Measurements from ENCODE around the gene SH3GL1.
A peak's percentile ranks its signal among the peaks of the same experiment; 100 is the strongest.

Gene SH3GL1

DNA sequence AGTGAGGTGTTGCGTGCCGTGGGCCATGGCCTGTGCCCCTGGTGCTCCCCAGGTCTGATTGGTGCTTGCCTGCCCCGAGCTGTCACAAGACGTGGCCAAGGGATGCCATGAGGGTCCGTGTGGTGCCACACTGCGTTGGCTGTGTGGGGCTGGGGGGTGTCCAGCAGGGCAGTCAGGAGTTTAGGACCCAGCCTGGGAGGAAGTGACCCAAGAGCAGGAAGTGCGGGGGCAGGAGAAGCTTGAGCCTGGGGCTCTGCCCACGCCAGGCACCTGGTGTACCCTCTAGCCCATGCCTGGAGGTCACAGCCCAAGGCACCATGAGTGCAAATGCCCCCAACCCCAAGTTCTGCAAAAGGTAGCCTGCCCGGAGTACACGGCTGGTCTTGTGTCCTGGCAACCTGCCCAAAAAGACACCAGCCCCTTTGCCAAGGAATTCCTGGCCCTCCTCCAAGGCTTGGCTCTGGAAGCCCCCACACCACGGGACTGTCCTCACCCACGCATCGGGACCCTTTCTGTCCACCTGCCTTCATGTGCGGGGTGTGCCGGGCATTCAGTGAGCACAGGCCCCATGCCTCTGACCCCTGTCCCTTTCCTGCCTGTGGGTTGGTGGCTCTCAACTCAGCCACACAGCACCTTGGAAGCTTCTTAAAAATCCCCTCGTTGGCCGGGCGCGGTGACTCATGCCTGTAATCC lies 32.1 kb downstream of the SH3GL1 start:
- no peak for TF ChIP-seq JUND (IDR thresholded peaks at IDR 0.05; ENCODE audit: low read depth)
- in situ Hi-C loops (cut with HindIII; ENCODE audit: low pct_unique_long_range_greater_than_20kb, low sequenced_read_pairs), result no loop called here

GRCh38 chr19:4367781-4368127 lies 32.6 kb downstream of the SH3GL1 start:
- DNase-seq (ENCODE audit: low read depth in 1 of 2, low spot score in 1 of 2), result no peak
- in situ Hi-C loops (cut with HindIII; ENCODE audit: low pct_unique_long_range_greater_than_20kb, low sequenced_read_pairs), result no loop called here
- TF ChIP-seq JUND (IDR thresholded peaks at IDR 0.05; ENCODE audit: low read depth), result no peak

More for the DNA sequence above, 32.1 kb downstream of the SH3GL1 start:
- DNase-seq (ENCODE audit: low read depth in 1 of 2, low spot score in 1 of 2), result no peak

DNA sequence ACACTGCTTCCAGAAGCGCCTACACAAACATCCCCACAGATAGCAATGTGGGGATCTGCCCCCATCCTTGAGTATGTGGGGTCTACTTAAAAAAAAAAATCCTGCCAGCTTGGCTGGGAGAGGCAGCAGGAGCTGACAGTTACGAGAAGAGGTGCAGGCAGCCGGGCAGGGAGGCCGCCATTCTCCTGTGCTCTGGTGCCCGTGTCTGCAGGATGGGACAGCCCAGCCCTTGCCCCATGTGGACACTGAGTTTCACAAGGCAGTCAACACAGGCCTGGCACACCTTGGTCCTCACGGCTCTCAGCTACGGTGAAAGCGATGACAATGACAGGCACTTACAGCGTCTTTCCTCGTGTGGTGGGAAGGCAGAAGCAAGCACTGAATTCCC lies 33.0 kb downstream of the SH3GL1 start:
- DNase-seq (ENCODE audit: low read depth in 1 of 2, low spot score in 1 of 2), result no peak
- TF ChIP-seq JUND (IDR thresholded peaks at IDR 0.05; ENCODE audit: low read depth), result no peak
- in situ Hi-C loops (cut with HindIII; ENCODE audit: low pct_unique_long_range_greater_than_20kb, low sequenced_read_pairs), result no loop called here

DNA sequence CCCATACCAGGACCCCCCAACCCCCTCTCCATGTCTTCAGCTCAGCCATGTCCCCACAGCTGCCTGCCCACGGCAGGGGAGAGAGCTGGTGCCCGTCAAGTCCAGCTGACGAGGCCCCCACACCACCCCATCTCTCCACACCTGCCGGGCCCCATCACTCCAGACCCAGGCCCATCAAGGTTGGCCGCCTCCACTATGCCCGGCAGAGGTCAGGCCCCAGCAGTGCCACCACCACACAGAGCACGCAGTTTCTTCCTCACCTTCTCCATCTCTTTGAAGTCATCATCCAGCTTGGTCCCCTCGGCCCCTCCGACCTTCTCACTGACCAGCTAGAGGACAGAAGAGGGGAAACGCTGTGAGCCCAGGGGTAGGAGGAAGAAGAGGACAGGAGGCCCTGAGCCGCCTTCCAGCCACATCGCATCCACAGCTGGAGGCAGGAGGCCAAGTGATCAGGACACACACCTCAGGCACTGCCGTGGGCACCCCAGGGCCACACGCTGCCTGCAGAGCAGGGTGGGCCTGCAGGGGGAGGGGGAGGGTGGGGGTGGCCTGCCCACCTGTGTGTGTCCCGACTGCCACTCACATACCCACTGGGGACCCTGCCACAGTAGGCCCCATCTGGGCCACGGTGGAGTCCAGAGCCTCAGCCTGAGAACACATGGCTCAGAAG lies 33.5 kb downstream of the SH3GL1 start:
- in situ Hi-C loops (cut with HindIII; ENCODE audit: low pct_unique_long_range_greater_than_20kb, low sequenced_read_pairs), result no loop called here
- DNase-seq (ENCODE audit: low read depth in 1 of 2, low spot score in 1 of 2), result no peak
- no peak for TF ChIP-seq JUND (IDR thresholded peaks at IDR 0.05; ENCODE audit: low read depth)

- no peak for DNase-seq (ENCODE audit: low read depth in 1 of 2, low spot score in 1 of 2)
- in situ Hi-C loops (cut with HindIII; ENCODE audit: low pct_unique_long_range_greater_than_20kb, low sequenced_read_pairs), result no loop called here
- no peak for TF ChIP-seq JUND (IDR thresholded peaks at IDR 0.05; ENCODE audit: low read depth)
Measured at GRCh38 chr19:4365791-4366665, 34.3 kb downstream of the SH3GL1 start.

DNA sequence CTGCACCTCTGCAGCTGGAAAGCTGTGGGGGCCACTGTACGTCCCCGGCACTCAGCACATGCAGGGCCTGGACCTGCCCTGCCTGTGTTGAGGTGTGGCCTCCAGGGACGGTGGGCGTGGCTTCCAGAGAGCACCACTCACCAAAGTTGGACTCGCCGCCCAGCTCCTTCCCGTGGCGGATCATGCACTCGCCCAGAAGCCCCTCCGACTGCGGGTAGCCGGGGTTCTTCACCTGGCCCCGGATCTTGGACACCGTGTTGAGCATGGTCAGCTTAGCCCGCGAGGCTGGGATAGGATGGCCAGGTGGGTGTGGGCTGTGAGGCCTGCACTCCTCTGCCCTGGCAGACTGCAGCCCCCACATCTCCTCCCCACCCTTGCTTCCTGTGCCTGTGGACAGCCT lies 35.0 kb downstream of the SH3GL1 start:
- no peak for TF ChIP-seq JUND (IDR thresholded peaks at IDR 0.05; ENCODE audit: low read depth)
- in situ Hi-C loops (cut with HindIII; ENCODE audit: low pct_unique_long_range_greater_than_20kb, low sequenced_read_pairs), result no loop called here
- no peak for DNase-seq (ENCODE audit: low read depth in 1 of 2, low spot score in 1 of 2)

DNA sequence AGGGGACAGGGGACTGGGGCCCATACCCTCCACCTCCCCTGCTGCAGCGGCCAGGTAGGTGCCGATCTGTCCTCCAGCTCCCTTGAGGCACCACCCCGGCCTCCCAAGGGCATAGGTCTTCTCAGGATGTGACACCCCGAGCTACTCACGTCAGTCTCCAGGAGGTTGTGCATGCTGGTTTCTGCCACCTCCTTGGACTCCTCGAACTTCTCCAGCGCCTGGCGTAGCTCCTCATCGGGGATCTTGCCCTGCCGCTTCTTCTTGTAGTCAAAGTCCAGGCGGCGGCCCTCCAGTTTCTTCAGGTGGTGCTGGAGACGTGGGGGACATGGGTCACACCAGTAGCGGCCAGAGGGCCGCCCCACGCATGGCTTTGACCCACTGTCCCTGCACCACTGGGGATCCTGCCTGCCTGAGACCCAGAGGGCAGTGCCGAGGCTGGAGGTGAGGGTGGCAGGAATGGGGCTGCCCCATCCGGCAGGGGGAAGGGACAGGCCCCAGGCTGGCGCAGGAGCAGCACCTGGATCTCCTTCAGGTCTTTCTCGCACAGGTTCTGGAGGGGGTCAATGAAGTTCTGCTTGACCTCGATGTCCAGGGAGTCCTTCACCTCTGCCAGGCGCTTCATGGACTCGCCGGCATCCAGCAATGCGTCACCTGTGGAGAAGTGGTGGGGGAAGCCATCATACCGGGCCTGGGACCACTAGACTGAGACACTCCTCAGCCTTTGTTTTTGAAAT lies 36.6 kb downstream of the SH3GL1 start:
- in situ Hi-C loops (cut with HindIII; ENCODE audit: low pct_unique_long_range_greater_than_20kb, low sequenced_read_pairs), result no loop called here
- DNase-seq (ENCODE audit: low read depth in 1 of 2, low spot score in 1 of 2), result no peak
- no peak for TF ChIP-seq JUND (IDR thresholded peaks at IDR 0.05; ENCODE audit: low read depth)

GRCh38 chr19:4362831-4363545 lies 37.4 kb downstream of the SH3GL1 start:
- in situ Hi-C loops (cut with HindIII; ENCODE audit: low pct_unique_long_range_greater_than_20kb, low sequenced_read_pairs), result no loop called here
- DNase-seq (ENCODE audit: low read depth in 1 of 2, low spot score in 1 of 2), result peak; percentile 25 to 46
- TF ChIP-seq JUND (IDR thresholded peaks at IDR 0.05; ENCODE audit: low read depth), result no peak

- TF ChIP-seq JUND (IDR thresholded peaks at IDR 0.05; ENCODE audit: low read depth), result no peak
- no peak for DNase-seq (ENCODE audit: low read depth in 1 of 2, low spot score in 1 of 2)
- in situ Hi-C loops (cut with HindIII; ENCODE audit: low pct_unique_long_range_greater_than_20kb, low sequenced_read_pairs), result no loop called here
Measured at GRCh38 chr19:4362101-4362828, 38.1 kb downstream of the SH3GL1 start.

DNA sequence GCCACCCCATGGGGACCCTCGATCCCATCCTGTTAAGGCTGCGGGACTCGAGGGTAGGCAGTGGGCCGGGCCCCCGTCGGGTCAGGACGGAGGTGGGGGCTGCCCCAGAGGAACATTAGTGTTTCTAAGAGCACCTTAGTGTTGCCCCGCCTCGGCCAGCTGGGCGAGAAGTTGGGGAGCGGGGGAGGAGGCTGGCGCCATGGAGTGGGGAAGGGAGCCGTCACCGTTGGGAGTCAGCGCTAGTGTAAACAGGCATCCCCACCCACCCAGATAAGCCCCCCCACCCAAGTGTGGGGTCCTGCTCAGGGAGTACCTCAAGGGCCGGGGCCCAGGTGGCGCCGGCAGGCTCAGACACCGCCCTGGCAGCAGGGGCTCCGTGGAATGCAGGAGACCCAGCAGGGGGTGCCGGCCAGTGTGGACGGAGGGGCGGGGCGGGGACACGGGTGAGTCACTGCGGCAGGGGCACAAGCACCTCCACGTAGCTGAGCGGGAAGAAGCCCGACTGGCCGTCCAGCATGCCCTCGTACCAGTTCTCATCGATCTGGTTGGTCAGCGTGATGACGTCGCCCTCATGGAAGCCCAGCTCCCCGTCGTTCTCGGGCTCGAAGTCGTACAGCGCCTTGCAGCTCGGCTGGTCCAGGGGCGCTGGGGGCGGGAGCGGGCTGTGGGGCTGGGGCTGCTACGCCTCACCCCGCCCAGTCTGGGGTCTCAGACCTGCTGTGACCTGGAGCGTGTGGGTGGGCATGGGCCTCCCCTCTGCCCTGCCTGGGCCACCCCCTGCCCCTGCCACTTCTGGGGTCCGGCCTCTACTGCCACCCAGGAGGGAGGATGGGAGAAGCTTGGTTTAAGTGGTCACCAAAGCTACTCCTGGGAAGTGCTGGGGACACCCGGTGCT lies 38.9 kb downstream of the SH3GL1 start:
- in situ Hi-C loops (cut with HindIII; ENCODE audit: low pct_unique_long_range_greater_than_20kb, low sequenced_read_pairs), result no loop called here
- no peak for TF ChIP-seq JUND (IDR thresholded peaks at IDR 0.05; ENCODE audit: low read depth)
- no peak for DNase-seq (ENCODE audit: low read depth in 1 of 2, low spot score in 1 of 2)
